8988T (cell line): ENCODE data around the gene STARD6.
"Not testable (repeated sequence)": the region's sequence is repeated elsewhere in the genome, so short reads cannot be mapped to it uniquely, and the experiment has no call there.

Source experiments
- DNase-seq: peaks from one replicate; pipeline ENCODE4 v3.0.0; 2011

Gene STARD6

DNA sequence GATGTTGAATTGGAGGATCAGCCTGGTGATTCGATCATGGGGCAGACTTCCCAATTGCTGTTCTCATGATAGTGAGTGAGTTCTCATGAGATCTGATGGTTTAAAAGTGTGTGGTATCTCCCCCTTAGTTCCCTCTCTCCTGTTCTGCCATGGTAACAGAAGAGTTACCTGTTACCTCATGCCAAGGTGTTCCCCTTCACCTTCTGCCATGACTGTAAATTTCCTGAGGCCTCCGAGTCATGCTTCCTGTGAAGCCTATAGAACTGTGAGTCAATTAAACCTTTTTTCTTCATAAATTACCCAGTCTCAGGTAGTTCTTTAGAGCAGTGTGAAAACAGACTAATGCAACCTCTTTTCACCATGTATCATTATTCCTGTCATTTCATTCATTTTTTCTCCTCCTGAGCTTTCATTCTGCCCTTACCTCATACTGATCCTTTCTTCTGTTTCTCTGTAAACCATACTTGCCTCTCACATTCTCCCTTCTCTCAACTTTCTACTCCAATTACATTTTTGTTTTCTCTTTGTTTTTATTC, 22.0 kb downstream of the STARD6 start:
- no peak for DNase-seq

DNA sequence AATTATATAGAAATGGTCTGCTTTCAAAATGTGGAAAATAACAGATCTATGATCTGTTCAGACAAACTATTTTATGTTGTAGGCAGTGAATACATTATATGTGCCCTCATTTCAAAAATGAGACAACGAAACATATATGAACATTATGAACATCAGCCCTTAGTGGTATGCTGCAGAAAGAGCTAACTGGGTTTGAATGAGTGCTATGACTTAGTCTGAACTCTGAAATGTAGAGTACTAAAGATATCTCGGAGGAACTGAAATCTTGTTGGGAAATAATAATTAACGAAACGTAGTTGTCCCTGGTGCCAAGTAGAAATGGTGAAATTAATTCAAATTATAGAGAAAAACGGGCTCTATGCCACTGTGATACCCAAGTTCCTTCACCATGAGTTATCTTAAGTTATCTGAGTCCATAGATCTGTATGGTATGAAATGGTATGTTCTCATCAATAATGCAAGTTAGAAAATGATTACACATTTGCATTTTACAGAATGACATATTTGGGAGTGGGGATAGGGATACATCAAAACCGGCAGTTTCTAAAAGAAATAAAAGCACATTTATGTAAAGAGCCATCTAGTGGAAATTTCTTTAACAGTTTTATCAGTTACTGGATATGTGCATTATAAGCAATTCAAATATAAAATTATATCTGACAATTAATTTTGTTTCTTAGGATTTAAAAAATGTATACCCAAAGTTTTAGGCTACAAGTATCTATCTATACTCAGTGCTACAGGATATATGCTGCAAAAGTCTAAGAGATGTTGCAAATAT, 26.7 kb downstream of the STARD6 start:
- no peak for DNase-seq

DNA sequence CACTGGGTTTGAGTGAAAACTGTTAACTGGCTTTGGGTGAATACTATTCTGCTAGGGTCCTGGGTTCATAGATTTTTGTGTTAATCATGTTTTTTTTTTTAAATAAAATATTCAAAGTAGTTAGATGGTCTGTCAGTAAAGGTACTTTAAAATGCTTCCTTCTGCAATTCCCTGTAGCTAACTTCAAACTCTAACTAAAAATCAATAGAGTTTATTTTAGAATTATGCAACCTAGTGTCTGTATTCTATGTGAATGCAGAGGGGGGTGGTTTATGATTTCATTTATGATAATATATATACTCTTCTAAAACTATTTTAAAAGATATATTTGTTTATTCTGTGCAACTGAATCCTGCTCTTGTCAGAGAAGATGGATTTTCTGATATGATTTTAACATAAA, 27.9 kb downstream of the STARD6 start:
- DNase-seq: no peak

DNA sequence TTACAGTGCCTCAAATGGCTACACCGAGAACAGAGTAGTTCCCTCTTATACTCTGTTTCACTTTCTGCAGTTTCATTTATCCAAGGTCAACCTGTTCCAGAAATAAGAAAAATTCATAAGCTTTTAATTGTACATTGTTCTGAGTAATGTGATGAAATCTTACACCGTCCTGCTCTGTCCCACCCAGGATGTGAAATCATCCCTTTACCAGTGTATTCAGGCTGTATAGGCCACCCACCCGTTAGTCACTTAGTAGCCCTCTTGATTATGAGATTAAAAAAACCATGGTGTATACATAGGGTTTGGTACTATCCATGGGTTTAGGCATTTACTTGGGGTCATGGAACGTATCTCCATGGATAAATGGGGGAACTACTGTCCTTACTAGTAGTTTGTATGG, 29.8 kb downstream of the STARD6 start:
- no peak for DNase-seq

DNA sequence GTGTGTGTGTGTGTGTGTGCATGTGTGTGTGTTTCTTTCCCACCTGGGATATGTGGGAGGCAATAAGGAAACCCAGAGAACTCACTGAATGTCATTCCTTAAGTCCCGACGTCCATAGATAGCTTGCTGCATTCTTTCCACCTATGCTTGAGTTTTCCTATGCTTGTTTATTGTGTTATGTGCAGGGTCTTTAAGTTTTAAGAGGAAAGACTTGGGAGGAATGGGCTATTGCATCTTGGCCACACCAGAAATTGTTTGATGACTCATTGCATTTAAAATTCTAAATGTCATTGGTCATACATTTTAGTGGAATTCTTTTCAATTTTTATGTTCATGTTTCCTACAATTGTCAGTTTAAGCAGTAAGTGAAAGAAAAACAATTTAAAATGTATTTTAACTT, 33.7 kb downstream of the STARD6 start:
- DNase-seq: no peak

DNA sequence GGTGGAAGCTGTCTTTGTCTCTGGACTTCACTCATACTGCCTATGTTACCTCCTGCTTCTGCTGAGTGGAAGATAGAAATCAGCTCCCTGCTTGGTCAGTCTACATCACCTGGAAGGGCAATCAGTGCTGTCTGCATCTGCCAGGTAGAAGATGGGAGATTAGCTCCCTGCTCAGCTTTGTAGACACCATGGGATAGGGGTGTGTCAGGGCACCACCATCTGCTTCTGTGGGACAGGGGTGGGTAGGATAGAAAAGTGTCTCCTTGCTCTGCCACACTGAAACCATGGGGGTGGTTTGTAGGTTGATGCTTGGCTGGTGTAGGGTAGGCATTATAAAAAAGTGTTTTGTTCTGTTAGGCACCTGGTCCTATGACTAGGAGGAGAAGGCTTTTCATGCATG, 34.1 kb downstream of the STARD6 start:
- DNase-seq: no peak

DNA sequence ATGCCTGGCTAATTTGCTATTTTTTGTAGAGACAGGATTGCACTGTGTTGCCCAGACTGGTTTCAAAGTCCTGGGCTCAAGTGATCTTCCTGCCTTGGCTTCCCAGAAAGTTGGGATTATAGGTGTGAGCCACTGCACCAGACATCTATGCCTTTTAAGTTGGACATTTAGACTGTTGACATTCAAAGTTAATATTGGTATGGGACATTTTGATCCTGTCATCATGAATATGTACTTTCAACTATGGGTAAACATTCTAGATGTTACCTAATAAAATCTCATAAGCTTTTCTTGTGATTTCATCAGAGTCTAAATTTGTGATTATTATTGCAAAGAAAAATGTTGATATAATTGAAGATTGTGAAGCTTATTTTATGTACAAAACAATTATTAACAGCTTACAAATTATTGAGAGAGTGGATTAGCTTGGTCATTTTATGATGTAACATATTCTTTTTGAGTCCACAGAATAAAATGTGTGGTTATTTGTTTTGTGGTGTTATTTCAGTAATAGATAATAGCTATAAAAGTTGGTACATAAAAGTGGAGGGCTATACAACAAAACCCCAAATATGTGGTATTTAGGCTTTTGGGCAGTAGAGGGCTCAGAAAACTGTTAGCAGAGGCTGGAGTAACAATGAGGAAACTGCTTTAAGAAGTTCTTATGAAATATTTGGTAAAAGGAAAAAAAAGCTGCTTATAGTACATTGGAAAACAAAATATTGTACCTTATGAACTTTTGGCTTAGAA, 41.4 kb downstream of the STARD6 start:
- DNase-seq: no peak

DNA sequence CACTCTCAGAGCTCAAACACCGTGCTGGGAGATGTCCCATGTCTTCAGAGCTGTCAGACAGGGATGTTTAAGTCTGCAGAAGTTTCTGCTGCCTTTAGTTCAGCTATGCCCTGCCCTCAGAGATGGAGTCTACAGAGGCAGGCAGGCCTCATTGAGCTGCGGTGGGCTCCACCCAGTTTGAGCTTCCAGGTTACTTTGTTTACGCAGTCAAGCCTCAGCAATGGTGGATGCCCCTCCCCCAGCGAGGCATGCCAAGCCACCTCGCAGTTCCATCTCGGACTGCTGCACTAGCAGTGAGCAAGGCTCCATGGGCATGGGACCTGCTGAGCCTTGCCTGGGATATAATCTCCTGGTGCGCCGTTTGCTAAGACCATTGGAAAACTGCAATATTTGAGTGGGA, 48.1 kb downstream of the STARD6 start:
- DNase-seq: not testable (repeated sequence)

DNA sequence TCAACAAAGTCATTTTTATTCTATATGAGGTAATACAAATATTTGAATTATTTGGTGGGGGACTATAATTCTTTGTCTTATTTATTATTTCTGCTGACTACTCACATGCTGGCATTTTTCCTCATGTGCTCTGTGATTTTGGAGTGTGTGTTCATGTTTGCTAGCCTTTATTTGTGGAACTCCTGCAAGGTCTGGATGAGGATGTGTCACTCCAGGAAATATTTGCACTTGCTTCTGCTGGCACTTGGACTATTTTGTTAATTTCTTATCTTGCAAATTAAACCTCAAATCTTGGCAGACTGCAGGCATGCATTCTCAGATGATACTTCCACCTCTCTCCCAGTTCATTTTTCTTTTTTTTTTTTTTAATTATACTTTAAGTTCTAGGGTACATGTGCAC, 54.2 kb downstream of the STARD6 start:
- DNase-seq: no peak

DNA sequence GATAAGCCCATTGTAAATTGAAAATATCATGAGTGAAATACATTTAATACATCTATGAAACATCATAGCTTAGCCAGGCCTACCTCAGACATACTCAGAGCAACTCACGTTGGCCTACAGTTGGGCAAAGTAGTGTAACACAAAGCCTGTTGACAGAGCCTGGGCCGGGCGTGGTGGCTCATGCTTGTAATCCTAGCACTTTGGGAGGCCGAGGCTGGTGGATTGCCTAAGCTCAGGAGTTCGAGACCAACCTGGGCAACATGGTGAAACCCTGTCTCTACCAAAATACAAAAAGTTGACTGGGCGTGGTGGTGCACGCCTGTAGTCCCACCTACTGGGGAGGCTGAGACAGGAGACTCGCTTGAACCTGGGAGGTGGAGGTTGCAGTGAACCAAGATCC, 58.7 kb downstream of the STARD6 start:
- not testable (repeated sequence) for DNase-seq

DNA sequence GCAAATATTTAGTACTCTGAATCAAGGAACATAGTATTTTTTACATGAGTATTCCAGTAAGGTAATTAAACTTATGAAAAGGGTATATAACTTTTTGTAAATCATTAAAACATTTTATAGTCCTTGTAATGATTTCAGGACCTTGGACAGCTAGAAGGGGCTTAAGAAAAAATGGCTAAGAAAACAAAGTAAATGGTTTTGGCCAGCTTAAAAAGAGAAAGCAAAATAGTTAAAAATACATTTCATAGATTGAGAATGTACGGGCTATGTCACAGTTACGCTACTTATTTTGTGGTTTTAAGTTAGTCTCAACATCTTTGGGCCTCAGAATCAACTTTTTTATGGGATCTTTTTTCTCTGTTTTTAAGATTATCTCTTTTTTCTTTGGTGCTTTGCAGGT, 61.6 kb downstream of the STARD6 start:
- no peak for DNase-seq

DNA sequence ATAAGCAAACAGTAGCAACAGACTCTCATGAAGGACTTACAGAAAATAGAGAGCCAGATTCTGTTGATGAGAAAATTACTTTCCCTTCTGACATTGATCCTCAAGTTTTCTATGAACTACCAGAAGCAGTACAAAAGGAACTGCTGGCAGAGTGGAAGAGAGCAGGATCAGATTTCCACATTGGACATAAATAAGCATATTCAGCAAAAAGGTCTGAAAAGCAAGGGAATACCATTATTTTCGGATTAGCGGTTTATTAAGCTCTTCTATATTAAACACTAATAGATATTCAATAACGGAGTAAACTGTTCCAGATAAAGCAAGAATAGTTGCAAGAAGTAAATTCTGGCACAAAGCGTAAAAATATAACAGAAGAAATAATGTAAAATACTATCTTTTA, 63.4 kb downstream of the STARD6 start:
- DNase-seq: no peak

DNA sequence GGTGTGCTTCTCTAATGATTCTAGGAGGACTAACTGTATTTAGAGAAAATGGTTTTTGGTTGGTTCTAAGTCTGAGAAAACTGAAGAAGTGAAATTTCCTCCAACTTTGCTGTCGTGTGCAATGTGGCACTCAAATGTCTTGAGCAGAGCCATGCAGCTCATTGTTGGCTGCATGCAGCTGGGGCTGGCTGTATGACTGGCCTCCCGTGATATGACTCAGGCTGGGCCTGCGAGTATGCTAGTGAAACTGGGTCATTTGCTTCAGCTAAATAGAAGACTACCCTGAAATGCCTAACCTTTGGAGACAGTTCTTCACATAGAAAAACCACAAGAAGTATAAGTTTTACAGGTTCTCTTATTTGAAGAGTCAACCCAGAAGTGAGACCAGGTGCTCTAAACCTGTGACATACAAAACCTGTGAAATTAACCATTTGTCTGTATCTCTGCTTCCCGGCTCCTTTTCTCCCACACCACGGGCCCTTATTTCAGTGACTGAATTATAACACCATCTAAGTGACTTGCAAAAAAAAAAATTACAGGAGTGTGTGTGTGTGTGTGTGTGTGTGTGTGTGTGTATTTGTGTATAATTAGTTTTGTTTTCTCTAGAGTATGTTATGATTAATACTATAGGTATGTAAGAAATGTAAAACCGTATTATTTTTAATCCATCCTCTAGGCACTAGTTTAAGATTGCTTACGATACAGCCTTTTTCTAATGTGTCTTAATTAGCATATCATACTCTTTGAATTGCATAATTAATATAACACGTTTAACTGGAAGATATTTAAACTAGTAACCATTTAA, 72.5 kb downstream of the STARD6 start:
- no peak for DNase-seq

DNA sequence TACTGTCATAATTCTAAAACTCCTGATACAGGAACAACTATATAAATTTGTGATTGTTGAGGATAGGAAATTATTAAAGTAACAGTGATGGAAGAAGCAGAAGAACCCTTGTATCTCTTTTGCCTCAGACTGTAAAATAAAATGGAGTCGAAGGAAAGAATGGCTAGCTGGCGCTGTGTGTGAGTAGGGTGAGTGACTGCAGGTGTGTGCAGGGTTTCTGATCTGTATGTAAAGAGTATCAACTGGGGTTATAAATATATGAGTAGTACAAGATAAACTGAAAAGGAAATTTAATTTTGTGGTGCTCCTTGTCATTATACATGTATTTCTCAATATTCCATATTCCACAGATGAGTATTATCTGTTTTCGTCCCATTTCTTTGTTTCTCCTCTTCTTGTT, 73.1 kb downstream of the STARD6 start:
- DNase-seq: no peak

DNA sequence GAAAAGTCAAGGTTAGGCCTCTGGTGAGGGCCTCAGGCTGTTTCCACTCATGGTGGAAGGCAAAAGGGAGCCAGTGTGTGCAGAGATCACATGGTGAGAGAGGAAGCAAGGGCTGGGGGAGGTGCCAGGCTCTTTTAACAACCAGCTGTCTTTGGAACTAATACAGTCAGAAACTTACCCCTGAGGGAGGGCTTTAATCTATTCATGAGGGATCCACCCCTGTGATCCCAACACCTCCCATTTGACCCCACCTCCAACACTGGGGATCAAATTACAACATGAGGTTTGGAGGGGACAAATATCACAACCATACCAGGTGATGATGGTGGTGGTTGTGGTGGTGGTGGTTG, 77.5 kb downstream of the STARD6 start:
- no peak for DNase-seq

DNA sequence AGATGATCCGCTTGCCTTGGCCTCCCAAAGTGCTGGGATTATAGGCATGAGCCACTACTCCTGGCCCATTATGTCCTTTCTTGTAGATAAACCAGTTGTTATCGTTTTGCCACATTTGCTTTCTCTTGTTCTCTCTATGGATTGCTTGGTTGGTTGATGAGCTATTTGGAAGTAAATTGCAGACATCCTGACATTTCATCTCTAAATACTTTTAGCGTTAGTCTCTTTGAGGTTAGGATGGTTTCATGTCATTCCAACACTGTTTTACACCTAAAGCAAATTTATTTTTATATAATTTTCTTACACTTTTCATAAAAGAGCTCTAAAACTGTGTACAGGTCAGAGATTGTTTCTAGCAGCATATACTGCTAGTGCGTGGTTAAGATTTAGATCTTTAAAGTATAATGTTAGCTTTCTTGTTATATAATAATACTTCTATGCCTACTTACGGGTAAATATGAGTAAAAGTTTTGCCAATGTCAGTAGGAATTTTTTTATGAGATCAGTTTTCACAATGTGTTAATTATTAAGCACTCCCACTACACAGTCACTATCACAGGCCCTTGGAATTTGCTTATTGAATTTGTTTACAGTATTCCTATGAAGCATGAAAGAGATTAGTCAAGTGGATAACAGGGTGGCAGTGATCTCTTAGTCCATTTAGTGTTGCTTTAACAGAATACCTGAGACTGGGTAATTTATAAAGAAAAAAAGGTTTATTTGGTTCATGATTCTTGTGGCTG, 78.0 kb downstream of the STARD6 start:
- no peak for DNase-seq

DNA sequence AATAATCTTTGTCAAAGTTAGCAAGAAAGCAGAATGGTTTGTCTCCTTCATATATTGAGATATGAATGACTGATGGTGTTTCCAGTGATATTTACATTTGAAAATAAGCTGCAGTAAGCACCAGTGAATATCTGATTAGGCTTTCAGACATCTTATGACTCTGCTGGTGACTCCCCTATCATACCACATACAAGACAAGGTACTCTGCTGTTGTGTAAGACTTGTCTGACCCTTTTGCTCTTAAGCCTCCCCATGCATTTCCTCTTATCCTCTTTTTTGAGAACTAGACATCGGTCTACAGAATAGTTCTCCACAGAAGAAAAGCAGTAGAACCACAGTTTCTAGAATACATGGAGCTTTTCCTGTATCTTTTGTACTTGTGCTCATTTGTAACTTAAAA, 79.0 kb downstream of the STARD6 start:
- DNase-seq: no peak

DNA sequence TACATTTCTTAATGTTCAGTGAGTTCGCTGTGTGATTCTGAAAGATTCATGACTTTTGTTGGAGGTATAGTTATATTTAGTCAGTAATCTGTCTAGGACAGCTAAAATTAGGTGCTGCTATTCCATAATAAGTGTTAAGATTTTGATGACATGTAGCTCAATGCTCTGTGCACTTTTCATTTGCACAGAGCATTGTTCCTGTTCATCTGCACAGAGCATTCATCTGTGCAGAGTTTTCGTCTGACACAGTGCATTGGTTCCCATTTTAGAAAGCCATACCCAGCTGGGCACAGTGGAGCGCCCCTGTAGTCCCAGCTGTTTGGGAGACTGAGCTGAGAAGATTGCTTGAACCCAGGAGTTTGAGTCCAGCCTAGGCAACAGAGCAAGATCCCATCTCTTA, 79.8 kb downstream of the STARD6 start:
- DNase-seq: no peak
